Measurements from ENCODE around the gene KSR1.

- TF ChIP-seq CTCF (IDR thresholded peaks at IDR 0.05; ENCODE audit: low read depth, low read length) (no peak), EZH2phosphoT487 (IDR thresholded peaks at IDR 0.05; ENCODE audit: low read depth) (no peak)
Observed at GRCh38 chr17:27541301-27542023, 85.2 kb downstream of the KSR1 start.

Data from OCI-LY3 (cell line).